CD4-positive, alpha-beta T cell treated with Interleukin-17A for 1 hour (primary cell): ENCODE measurements around the gene CFAP45.

Experiments
- DNase-seq: peaks from one replicate; pipeline ENCODE4 v3.0.0-alpha.2; 2020

CFAP45 gene

DNA sequence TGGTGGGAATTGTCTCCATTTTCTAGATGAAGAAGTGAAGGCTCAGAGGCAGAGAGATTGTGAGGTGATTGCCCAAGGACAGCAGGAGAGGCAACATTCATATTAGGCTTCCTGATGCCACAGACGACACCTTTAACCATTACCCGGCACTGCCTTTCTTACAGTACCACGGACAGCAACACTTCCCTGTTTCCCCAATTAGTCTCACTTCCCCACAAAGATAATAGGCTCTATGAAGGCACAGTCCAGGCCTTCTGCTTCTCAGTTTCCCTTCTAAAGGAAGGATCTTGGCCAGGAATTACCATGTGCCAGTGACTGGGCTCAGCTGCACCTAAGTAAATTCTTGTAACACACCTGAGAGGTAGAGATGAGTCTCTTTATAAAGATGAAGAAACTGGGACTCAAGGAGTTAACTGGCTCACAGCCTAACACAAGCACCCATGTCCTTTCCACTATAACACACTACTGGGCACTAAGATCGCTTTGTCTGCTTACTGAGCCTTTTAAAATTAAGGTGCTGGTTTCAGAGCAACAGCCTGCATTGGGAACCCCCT is 35.8 kb upstream of the CFAP45 start:
- DNase-seq = no peak

DNA sequence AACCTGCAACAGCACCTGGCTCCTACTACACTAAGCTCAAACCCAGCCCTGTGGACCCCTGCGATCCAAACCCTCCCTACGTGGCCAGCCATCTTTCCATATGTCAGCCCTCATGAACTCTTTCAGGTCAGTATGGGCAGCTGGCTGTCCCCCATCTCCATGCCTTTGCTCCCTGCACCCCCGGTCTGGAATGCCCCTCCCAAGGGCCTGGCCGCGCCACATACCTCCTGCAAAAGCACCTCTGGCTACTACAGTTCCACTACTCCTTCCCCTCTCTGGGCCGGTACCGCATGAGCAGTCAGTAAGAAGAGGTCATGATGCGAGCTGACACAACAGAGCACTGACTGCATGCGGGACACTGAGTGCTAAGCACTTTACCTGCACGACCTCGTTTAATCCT is 35.3 kb upstream of the CFAP45 start:
- no peak for DNase-seq

DNA sequence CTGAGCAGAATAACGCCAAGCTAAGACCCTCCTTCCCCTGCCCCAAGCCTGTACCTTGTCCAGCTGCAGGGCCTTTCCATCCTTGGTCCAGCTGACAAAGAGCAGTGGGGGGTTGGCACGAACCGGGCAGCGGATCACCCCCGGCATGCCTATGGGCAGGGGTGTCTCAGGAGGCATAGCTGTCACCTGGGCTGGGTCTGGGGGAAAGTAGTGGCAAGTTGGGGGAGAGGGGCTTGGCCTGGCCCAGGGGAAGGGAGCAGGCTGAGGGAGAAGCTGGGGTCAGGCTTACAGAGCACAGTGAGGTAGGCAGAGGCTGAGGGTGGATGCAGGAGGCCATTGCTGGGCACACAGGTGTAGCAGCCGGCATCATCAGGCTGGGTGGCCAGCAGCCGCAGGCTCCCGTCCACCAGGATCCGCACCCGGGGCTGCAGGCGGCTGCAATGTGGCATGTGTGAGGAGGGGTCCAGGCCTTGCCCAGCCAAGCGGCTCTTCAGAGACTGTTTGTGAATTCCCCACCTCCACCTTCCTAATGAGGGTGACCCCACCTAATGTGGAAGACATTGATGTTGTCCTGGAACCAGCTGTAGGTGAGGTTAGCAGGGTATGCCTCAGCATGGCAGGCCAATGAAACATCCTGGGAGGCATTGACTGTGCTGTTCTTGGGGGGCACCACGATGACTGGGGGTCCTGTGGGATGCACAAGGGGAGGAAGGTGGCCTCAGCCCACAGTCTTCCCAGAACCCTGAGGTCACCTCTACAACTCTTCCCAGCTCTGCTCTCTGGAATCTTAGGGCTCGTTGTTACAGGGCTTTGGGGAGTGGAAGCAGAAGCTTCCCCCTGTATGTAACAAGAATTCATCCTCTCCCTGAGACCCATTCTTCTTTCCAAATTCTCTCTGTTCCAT is 34.4 kb upstream of the CFAP45 start:
- no peak for DNase-seq

DNA sequence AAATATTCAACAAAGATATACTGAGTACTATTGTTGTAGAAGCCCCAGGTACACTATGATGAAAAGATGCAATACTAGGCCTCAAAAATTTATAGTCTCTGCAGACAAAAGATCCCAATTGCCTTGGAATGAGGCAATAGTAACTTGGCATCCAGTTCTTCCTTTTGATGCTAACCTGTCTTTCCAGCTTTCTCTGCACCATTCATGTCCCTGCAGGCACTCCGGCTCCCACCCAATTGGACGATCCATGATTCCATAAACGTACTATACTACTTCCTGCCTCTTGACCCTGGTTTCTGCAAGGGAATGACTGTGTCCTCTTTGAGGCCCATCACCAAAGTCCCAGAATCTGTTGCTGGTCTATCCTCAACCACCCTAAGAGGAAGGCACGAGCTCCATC is 33.4 kb upstream of the CFAP45 start:
- DNase-seq = no peak

DNA sequence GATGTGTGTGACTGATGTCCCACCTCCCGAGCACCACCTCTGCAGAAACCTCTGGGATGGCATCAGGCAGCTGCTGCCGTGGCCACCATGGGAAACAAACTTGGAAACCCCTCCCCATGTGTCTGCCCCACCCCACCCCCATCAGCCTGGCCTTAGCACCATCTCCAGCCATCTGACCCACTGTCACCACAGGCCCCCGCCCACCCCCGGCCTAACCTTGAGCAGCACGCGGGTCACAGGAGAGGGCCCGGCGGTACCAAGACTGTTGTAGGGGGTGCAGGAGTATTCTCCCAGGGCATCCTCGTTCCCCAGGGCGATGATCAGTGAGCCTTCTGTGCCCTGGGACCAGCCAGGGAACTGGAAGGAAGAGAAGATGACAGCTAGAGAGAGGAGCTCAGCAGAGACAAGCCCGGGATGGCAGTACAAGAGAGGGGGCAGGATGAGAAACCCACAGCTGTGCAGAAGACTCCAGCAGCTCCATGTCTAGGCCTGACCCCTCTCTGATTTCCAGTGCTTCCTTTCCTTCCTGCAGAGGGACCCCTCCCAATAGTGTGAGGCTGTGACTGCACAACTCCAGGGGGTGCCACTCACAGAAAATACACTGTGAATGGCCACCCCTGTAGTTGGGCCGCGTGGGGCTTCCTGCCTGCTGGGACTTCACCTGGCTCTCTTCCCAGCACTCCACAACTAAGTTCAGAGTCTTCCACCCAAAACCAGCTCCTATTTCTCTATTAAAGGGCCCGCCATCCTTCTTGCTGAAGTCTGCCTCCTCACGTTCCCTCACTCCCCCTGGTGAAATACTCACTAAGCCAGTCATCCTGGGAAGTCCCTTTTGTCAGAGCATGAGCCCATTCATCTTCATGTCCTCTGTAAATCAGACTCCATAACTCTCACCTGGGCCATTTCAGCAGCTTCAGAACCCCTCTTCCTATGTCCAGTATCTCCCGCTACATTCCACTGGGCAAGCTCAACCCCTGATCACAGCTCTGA is 32.6 kb upstream of the CFAP45 start:
- DNase-seq = no peak

DNA sequence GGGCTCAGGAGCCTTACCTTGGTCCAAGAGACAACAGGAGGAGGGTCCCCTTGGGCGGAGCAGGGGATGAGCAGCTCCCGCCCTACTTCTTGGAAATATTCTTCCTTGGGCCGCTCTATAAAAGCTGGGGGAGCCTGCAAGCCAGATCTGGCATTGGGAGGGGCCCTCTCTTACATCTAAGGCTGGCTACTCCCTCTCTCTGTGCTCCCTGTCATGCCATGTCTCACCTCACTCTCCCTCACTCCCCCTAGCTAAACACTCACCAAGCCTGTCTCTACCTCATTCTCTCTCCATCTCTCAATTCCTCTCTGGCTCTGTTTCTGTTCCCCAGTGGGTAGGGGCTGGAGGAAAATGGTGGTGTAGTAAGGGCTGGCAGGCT is 31.8 kb upstream of the CFAP45 start:
- no peak for DNase-seq

DNA sequence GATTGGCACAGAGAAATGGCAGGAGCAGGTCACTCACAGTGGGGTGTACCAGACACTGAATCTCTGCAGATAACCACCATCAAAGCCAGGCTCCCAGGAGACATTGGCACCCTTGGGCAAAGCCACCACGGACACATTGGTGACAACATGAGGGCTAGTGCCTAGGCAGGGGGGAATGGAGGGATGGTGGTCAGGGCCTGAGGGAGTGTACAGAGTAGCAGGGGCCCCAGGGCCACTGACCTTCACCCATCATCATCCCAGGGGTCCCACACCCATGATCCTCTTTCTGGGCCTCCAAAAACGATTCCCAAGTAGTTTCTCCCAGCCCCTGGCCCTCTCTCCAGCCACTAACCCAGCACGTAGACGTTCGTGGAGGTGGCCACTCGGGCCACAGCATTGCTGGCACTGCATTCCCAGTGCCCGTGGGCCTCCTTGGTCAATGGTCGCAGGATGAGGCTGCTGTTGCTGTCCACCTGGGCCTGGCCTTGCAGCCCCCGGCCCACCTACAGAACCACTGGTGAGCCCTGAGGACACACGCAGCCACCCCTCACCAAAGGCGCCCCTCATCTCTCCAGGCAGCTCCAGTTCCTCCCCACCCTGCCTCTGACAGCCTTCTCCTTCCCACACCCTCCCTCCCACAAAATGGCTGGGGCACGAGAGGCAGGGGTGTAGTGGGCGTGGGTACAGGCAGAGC is 31.3 kb upstream of the CFAP45 start:
- no peak for DNase-seq

DNA sequence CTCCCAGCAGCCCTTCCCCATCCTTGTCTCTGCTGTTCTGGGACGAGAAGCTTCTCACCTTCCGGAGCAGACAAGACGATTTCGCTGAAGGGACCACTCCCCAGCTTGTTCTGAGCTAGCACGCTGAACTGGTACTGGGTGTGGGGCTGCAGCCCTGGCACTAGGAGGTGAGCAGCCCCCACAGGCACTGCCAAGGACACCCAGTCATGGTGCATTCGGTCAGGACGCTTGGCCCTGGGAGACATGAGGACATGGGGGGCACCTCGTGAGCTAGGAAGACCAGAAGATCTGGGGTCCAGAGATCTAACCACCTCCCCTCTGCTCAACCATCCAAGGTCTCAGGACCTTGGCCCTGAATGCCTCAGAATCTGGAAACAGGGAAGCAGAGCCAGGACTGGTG is 30.7 kb upstream of the CFAP45 start:
- DNase-seq = no peak

DNA sequence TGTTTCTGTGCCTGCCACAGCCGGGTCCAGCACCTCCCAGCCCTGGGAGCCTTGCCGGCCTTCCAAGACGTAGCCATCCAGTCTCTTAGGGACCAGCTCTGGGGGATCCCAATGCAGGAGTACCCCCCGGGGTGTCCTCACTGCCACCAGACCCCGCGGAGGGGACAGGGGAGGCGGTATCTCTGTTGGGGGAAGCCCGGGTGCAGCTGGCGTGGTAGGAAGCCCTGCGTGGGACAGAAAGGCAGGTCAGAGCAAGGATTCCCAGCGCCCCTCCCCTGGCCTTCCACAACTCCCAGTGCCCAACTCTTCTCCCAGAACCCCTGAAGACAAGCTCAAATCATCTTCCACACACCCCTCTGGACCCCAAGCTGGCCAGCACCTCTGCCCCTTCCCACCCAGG is 30.3 kb upstream of the CFAP45 start:
- DNase-seq = no peak

DNA sequence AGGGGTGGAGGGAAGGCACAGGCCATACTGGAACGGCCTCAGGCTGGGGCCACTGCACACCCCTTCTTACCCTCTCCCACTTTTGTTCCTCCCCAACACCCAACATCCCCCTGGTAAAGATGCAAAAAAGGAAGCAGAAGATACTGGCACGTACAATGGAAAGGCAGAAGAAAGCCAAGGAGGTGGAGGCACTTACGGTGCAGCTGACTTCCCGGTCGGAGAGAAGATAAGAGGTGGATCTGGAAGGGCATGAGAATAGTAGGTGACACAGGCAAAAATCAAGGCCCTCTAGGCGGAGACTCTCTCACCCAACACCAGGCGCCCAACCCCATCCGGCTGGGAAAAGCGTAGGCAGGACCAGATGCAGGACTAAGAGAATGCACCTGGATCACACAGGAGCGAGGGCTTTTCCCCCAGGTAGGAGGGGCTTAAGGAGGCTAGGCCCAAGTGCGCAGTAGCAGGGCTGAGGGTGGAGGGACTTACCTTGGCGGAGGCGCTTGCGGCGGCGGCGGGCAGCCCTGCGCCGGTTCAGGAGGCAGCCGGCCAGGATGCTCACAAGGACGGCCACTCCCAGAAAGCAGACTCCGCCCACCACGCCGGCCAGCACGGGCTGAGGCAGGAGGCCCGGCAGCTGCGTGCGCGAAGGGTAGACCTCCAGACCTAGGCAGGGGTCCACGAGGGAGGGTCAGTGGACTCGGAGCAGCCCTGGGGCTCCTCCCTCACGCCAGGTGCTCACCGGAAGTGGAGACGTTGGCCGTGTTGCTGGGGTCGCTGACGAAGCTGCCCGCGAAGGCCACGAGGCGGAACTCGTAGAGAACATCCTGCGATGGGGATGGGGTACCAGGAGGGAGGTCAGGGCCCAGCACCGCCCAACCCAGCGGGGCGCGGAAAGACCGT is 29.4 kb upstream of the CFAP45 start:
- DNase-seq = no peak

DNA sequence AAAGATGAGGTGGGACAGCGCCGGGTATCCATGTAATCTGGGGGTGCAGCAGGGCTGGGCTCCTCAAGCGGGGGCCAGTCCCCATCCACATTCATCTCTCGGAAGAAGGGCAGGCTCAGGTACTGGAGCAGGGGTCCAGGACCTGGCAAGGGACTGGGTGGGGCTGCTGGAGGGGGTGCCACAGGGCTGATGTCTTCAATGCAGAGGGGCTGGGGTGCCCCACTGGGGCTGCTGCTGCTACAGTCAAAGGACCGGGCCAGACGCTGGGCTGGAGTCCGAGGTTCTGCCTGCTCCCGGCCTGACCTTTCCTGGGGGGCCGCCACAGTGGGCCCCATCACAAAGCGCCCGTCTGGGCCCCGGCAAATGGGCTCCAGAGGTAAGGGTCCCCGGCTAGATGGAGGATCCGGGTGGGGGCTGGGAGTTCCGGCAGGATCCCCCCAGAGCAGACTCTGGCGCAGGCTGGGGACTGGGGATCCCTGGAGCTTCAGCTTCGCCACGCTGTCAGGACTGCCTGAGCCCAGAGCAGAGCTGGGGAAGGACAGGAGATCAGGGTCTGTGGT is 28.6 kb upstream of the CFAP45 start:
- DNase-seq = no peak

DNA sequence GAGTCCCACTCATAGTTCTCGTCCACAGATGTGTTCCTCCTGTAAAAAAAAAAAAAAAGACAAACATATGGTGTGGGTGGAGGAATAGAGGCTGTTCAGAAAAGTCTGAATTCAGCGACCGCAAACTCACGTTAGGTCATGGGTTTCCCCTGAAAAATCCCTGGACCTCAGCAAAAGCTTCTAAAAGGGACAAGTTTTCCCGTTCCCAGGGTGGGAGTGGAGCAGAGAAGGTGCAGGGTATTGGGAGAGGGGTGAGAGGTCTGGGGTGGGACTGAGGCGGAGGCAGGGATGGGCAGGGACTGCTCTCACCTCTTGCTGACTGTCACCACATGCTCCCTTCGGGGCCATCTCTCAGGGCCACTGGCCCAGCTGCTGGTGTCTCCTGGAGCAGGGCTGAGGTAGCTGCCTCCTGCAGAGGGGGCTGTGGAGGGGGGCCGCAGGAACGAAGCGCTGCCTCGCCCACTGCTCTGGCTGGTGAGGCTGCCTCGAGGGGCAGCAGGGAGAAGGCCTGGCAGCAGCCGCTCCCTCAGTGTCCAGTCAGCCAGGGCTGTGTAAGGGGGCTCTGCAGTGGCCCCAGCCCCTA is 28.0 kb upstream of the CFAP45 start:
- no peak for DNase-seq

DNA sequence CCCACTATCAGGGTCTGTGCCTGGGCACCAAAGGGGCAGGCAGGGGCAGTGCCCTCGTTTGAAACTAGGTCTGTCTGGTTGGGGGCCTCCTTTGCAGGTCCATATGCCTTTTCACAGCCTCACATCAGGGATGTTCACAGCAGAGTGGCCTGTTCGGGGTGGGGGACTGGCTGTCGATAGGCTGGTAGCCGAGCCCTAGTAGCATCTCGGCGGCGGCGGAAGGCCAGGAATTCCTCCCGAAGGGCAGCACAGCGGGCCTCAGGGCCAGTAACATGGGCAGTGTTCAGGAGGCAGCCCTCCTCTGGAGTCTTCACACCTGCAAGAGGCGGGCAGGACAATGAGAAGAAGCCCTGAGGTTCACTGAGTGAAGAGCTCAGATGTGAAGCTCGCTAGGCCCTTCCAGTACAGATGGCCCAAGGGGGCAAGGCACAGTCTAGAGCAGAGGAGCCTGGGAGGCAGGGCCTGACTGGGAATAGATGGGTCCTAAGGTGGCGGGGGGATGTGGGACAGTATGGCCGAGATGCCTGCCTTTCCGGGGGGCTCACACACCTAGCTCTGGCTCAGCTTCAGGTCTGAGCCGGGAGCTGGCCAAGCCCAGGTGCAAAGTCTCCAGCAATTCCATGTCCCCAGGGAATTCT is 27.4 kb upstream of the CFAP45 start:
- no peak for DNase-seq

DNA sequence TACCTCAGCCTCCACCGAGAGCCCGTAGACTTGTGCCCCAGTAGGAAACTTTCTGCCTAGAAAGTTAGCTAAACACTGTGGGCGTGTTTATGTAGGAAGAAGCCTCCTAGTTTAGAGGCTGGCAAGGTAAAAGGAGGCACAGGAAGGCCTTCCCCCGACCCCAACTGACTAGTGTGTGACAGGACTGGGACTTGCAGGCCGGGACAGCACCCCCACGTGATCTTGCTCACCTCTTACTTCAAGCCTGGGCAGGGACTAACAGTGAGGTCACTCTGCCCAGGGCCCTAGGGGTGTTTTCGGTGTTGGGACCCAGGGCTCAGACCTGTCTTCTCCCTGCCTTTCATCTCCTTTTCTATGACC is 25.7 kb upstream of the CFAP45 start:
- DNase-seq = no peak

DNA sequence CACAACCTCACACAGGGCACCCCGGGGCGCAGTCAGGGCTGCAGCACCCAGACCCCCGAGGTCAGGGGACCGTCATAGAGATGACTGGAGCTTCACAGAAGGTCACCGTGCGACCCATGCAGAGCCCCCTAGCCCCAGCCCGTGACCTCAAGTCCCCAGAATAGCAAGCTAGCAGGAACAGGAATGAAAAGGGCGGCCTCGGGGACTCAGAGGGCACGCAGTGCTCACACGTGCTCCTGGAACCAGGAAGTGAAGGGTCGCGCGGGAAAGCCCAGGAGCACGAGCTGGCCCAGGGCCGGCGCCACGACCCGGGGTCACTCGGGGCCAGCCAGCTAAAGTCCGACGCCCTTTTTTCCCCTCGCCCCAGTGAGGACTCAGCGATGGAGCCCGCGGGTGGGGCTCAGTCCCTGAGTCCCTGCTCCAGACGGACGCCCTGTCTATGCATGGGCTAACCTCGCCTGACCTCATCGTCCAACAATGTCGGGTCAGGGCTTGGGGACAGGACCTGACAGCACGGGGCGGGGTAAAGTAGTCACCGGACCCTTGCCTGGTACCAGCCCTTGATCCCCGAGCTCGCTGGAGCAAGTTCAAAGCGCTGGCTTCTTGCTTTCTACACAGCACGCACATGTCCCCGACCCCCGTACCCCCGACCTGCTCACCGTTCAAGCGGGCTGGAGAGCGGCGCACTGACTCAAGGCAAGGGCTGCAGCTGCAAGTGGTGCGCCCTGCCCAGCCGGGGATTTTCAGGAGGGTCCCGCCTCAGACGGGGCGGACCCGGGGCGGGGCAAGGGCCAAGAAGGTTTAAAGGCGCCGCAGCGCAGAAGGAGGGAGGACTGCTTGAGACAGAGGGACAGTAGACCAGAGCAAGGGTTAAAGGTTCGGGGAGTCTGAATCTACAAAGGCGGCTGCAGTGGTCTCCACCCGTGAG is 25.1 kb upstream of the CFAP45 start, which contains the start of gene TAGLN2:
TAGLN2 (minus strand) TSS at position 717 of the 928 bp plus-strand sequence. CDS start 4,998 bp downstream, outside the sequence.
- DNase-seq = peak; percentile 94

DNA sequence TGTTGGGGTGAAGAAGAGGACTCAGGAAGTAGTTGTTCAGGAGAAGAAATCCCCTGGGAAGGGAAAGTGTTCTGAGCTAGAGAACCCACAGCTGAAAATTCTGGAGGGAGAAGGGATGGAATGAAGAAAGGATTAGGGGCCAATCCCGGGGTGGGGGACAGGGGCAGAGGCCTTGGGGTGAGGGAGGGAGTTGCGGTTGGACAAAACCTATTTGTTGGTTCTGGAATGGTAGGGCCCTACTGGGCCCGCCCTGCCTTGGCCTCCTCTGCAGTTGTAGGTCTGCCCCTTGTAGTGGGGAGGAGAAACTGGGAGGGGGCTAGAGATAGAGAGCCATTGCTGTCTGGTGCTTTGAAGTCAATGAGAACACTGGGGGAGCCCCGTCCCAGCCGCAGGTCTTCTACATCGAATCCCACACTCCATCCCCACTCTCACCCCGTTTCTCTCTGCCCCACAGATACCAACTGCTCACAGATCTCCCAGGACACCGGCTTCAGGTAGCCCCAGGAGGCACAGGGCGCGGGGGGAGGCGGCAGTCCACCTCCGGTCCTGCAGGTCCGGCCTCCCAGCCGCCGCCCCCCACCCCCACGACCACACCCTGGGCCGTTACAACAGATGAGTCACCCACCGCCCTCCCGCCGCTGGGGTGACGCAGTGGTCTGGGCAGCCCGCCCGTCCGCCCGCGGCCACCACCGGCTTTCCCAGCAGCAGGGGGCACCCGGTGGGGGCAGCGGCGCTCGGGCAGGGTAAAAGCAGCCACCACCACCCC is 24.2 kb upstream of the CFAP45 start:
- peak; percentile 87 for DNase-seq

DNA sequence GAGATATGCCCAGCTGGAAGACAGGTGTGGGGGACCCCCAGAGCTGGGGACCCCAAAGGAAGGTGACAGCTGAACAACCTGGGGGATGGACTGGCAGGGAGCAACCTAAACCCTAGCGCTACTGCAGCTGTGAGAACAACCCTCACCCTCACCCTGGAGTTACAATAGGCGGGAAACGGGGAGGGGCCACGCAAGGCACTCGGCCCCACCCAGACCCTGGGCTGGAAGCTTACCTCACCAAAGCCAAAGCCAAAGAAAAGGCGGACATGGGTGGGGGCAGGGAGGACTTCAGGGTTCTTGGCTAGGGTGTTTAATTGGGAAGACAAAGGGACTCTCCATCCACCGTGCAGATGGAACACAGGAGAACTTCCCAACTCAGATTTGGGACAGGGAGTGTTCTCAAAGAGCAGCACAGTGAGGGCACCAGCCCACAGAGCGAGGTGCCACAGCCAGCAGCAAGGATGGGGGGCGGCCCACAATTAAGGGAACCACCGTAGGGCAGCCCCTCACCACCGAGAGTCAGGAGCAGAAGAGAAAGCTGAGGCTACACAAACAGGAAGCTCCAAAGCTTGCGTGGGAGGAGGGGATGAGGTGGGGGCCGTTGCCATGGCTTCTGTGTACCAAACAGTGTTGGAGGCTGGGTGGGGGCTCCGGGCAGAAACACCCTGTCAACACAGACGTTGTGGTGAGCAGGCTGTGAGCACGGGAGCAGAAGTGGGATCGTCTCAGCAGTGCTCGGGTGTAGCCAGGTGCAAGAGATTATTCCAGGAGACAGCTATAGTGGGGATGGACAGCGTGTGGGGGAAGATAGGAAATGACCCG is 23.4 kb upstream of the CFAP45 start:
- DNase-seq = peak; percentile 97
